Esophagus squamous epithelium (tissue), 4 donors: ENCODE measurements around the gene PP2D1.

Experiments used
- POLR2A ChIP-seq, 4 donors: fragments of 450-650 bp; IDR thresholded peaks; one replicate each; pipeline ENCODE4 v1.6.1; 2017; ENCODE audit warnings: antibody characterized with exemption in 4 of 4, mild to moderate bottlenecking in 4 of 4, moderate library complexity in 3 of 4
- TF ChIP-seq, protein P1 (sequence below), 6 experiments: fragments of 450-650 bp in 4 of 6; fragments of 200-600 bp in 2 of 6; sonication (generic) in 2 of 6; IDR thresholded peaks; one replicate each; pipeline ENCODE4 v1.5.1; 2016 to 2019; ENCODE audit warnings: antibody characterized with exemption in 6 of 6, mild to moderate bottlenecking in 4 of 6, moderate library complexity in 4 of 6

DNA sequence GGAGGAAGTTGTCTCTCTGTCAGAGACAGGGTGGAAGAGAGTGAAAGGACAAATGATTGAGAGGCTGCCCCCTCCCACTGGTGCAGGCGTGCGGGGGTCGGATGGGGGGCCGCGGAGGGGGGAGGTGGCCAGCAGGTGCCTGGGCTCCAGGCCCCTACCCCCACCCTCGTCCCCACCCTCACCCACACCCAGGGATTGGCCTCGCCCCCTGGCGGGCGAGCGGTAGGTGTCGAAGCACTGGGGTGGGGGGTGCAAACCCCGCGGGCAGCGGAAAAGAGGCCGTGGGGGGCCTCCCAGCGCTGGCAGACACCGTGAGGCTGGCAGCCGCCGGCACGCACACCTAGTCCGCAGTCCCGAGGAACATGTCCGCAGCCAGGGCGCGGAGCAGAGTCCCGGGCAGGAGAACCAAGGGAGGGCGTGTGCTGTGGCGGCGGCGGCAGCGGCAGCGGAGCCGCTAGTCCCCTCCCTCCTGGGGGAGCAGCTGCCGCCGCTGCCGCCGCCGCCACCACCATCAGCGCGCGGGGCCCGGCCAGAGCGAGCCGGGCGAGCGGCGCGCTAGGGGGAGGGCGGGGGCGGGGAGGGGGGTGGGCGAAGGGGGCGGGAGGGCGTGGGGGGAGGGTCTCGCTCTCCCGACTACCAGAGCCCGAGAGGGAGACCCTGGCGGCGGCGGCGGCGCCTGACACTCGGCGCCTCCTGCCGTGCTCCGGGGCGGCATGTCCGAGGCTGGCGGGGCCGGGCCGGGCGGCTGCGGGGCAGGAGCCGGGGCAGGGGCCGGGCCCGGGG is 27.9 kb upstream of the PP2D1 start, which contains the start of gene KAT2B:
- TF ChIP-seq, protein P1, sequence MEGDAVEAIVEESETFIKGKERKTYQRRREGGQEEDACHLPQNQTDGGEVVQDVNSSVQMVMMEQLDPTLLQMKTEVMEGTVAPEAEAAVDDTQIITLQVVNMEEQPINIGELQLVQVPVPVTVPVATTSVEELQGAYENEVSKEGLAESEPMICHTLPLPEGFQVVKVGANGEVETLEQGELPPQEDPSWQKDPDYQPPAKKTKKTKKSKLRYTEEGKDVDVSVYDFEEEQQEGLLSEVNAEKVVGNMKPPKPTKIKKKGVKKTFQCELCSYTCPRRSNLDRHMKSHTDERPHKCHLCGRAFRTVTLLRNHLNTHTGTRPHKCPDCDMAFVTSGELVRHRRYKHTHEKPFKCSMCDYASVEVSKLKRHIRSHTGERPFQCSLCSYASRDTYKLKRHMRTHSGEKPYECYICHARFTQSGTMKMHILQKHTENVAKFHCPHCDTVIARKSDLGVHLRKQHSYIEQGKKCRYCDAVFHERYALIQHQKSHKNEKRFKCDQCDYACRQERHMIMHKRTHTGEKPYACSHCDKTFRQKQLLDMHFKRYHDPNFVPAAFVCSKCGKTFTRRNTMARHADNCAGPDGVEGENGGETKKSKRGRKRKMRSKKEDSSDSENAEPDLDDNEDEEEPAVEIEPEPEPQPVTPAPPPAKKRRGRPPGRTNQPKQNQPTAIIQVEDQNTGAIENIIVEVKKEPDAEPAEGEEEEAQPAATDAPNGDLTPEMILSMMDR (IDR thresholded peaks at IDR 0.05), result peak; percentile 57 to 75 (median 72)
- TF ChIP-seq POLR2A (IDR thresholded peaks at IDR 0.05), result peak in 2 of 4 donors; percentile 51 to 74
